ENCODE data around the gene TEKTIP1.

TEKTIP1 gene

GRCh38 chr19:3586707-3587346 lies 47.9 kb downstream of the TEKTIP1 start:
- no peak for DNase-seq

- DNase-seq = no peak
Observed at GRCh38 chr19:3589439-3589838, 50.5 kb downstream of the TEKTIP1 start.

- DNase-seq = no peak
Observed at GRCh38 chr19:3589949-3590348, 51.0 kb downstream of the TEKTIP1 start.

- DNase-seq = no peak
Observed at GRCh38 chr19:3590991-3591659, 52.2 kb downstream of the TEKTIP1 start.

- DNase-seq = no peak
Observed at GRCh38 chr19:3591876-3592613, 53.1 kb downstream of the TEKTIP1 start.

GRCh38 chr19:3593156-3593555 lies 54.2 kb downstream of the TEKTIP1 start:
- no peak for DNase-seq

Measured in NCI-H1048 (cell line).